ENCODE results near the gene FAM50B.

The FAM50B gene

GRCh38 chr6:3870528-3870925 lies 21.4 kb downstream of the FAM50B start:
- no peak for DNase-seq (ENCODE audit: extremely low read depth in 1 of 2, low read depth in 1 of 2)

DNA sequence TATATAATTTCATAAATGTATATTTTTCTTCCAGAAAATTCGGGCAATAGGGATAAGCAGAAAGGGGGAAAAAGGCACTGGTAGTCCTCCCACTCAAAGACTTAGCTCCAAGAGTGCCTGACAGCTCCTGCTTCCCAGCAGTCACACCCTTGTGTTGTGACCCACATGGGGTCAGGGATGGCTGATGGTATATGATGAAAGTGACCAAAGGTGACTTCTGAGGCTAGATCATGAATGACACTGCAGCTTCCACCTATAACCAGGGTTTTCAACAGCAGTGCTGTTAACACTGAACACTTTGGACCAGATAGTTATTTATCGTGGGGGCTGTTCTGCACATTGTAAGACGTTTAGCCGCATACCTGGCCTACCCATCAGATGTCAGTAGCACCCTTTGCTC lies 22.3 kb downstream of the FAM50B start:
- no peak for DNase-seq (ENCODE audit: extremely low read depth in 1 of 2, low read depth in 1 of 2)

GRCh38 chr6:3871939-3872338 lies 22.8 kb downstream of the FAM50B start:
- no peak for DNase-seq (ENCODE audit: extremely low read depth in 1 of 2, low read depth in 1 of 2)

GRCh38 chr6:3872370-3872854 lies 23.2 kb downstream of the FAM50B start:
- no peak for DNase-seq (ENCODE audit: extremely low read depth in 1 of 2, low read depth in 1 of 2)

GRCh38 chr6:3873051-3873450 lies 23.9 kb downstream of the FAM50B start:
- no peak for DNase-seq (ENCODE audit: extremely low read depth in 1 of 2, low read depth in 1 of 2)

DNA sequence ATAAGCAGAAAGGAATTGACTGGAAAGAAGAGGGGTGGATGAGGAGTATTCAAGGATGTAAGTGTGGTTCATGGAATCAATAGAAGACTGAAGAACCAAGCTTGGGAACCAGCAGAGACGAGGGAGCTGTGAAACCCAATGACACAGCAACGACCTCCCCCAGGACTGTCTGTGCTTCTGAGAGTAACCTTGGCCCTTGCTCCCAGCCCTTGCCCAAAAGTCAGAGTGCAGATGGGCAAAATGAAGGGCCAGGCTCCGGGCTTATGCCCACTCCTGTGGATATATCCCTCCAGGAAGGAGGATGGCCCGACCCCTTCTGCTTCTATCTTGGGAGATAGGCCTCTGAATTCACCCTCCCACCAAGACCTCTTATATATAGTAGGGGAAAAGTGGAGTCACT lies 24.9 kb downstream of the FAM50B start:
- no peak for DNase-seq (ENCODE audit: extremely low read depth in 1 of 2, low read depth in 1 of 2)

DNA sequence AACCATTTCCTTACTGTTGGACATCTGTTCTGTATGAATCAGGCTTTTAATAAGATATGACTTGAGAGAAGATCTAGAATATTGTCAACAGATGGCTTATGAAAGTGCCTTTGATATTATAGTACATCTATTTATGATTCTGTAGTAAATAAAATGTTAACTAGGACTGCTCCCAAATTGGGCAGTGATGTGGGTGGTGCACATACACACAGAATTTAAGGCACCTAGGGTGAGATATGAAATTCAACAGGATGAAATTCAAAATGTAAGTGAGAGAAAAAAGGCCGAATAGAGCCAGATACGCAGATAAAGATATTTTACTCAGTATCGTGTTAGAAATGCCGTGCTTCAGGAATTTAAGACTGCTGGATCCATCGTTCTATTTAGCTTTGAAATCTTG lies 26.3 kb downstream of the FAM50B start:
- no peak for DNase-seq (ENCODE audit: extremely low read depth in 1 of 2, low read depth in 1 of 2)

DNA sequence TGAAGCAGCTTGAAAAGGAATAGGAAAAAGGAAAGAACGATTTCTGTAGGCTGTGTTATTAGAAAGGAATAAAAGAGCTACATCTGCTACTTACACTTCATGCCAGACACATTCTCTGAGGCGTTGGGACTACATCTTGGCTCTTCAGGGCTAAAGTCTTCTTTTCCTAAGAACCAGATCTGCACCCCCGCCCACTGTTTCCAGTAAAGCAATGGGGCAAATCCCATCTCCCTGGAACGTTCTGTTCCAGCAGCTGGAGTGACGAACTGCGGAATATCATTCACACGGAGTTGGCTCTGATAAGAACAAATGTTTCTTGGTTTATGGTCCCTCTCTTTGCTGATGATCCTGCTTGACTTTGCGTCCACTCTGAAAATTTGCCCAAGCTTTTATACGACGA lies 26.9 kb downstream of the FAM50B start:
- DNase-seq (ENCODE audit: extremely low read depth in 1 of 2, low read depth in 1 of 2), result no peak

DNA sequence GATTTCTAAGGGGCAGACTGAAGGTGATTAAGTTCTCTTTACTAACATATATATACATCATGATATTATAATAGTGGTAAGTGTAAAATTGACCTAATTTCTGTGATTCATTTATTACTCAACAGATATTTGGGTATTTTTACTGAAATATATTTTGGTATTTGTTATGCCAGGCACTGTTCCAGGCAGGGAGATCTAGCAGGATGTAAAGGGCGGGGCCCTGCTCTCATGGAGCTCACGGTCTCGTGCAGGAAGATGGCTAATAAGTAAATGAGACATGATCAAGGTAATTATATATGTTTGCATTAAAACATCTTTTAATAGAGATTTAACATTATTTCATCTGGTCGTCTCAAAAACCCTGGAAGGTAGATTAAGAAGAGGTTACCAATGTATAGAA lies 27.7 kb downstream of the FAM50B start:
- DNase-seq (ENCODE audit: extremely low read depth in 1 of 2, low read depth in 1 of 2), result no peak

GRCh38 chr6:3878048-3878666 lies 29.0 kb downstream of the FAM50B start:
- DNase-seq (ENCODE audit: extremely low read depth in 1 of 2, low read depth in 1 of 2), result no peak

- no peak for DNase-seq (ENCODE audit: extremely low read depth in 1 of 2, low read depth in 1 of 2)
Observed at GRCh38 chr6:3879194-3879952, 30.2 kb downstream of the FAM50B start.

GRCh38 chr6:3881711-3882421 lies 32.7 kb downstream of the FAM50B start:
- DNase-seq (ENCODE audit: extremely low read depth in 1 of 2, low read depth in 1 of 2), result no peak

- DNase-seq (ENCODE audit: extremely low read depth in 1 of 2, low read depth in 1 of 2), result no peak
Observed at GRCh38 chr6:3882431-3882830, 33.3 kb downstream of the FAM50B start.

- no peak for DNase-seq (ENCODE audit: extremely low read depth in 1 of 2, low read depth in 1 of 2)
Observed at GRCh38 chr6:3882866-3883265, 33.7 kb downstream of the FAM50B start.

DNA sequence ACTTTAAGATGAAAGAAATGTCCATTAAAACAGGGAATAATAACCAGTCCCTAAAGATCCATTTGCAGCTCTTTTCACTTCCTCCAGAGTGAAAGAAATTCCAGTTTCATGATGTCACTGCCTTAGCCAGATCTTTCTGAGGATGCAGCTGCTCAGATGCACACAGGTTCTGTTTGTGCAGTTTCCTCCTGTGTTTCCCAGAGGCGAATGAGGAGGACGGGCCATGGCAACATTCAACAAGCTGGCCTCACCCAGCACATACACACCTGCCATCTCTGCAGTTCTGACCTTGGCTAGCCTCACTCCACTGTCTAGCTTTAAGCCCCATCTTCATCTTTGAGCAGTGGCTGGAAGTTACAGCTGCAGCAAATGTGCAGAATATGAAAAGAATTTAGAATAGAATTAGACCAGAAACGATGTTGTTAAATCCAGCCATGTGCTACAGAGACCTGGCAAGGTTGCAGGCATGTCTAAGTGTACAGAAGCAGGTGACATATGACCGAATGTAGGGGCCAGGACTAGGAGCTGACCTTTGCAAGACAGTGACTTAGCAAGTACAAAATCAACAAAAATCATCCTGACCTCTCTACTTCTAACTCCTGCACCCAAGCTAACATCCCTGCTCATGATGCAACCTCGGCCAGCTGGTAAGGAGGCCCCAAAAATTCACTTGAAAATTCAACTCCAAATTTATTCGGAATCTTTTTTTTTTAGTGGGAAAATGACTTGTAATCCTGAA lies 35.0 kb downstream of the FAM50B start:
- DNase-seq (ENCODE audit: extremely low read depth in 1 of 2, low read depth in 1 of 2), result no peak

DNA sequence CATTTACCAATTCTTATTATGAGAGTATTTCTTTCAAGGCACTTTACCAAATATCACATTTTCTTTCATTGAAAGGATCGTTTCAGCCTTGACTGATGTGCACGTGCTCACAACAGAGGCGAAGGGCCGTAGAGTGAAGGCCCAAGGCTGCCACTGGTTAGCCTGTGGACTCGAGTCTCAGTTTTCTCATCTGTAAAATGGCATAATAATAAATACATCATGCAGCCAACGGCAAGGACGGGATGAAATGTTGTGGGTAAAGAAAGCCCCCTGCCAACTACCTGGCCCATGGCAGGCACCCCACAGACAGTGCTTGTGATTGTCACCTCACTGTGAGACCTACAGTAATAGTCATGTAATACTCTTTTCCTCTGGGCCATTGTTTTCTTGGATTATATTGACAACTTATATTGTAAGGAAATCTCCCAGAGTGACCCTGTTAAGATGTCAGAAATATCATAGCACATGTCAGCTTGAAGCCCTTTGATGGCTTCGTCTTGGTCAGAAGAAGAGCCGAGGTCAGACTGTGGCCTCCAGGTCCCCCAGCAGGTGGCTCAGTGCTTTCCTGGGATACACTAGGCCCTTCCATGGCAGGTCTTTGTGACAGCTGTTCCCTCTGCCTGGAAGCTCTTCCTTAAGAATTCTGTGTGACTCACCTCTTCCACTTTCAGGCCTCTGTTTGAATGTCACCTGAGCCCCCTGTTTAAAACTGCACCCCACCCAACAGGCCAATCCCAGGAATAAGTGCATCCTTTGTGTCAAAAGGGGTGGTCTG lies 36.3 kb downstream of the FAM50B start:
- no peak for DNase-seq (ENCODE audit: extremely low read depth in 1 of 2, low read depth in 1 of 2)

GRCh38 chr6:3887150-3887700 lies 38.1 kb downstream of the FAM50B start:
- no peak for DNase-seq (ENCODE audit: extremely low read depth in 1 of 2, low read depth in 1 of 2)

- DNase-seq (ENCODE audit: extremely low read depth in 1 of 2, low read depth in 1 of 2), result no peak
Observed at GRCh38 chr6:3888153-3888957, 39.2 kb downstream of the FAM50B start.

DNA sequence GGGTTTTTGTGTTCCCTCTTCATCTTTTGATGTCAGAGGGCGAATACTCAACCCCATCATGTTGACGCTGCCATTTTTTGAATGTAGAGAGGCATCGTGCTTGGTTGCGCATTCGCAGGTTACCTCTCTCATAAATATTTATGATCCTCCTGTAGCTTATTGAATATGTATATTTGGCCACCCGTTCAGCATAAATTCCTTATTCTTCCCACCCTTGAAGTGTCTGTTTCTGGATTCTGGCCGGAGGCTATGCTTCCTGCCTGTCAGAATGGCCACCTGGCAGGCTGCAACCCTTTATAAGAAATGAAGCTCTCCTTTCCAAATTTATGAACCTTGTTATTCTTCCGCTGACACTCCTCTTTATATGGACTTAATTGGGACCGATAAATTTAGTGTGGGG lies 40.9 kb downstream of the FAM50B start:
- no peak for DNase-seq (ENCODE audit: extremely low read depth in 1 of 2, low read depth in 1 of 2)
